Measurements from ENCODE around the gene SEMA4G. TPM values are rescaled to one million over a fixed set of nuclear protein-coding genes. Genes with fewer than 3 reads are reported as not detected.

Gene SEMA4G
- total RNA-seq, 1 donor from 2014 or later, result 7.9 TPM

DNA sequence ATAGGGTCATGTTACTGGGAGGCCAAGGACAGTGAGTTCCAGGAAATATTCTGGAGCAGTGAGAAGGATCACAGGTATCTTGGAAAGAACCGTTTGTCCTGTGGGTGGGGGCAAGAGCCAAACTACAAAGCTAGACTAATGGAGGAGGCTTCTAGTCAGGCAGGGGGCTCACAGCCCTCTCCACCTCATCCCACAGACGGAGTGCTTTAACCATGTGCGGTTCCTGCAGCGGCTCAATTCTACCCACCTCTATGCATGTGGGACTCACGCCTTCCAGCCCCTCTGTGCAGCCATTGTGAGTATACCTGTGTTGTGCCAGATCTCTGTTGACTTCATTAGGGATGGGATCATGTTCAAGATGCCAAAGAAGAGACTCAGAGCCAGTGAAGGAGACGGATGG, 8.1 kb downstream of the SEMA4G start:
- H3K4me3 ChIP-seq (ENCODE audit: low read depth, low read length), result no peak overlapping the region
- no peak for DNase-seq (ENCODE audit: low read depth)
- TF ChIP-seq, protein P1, sequence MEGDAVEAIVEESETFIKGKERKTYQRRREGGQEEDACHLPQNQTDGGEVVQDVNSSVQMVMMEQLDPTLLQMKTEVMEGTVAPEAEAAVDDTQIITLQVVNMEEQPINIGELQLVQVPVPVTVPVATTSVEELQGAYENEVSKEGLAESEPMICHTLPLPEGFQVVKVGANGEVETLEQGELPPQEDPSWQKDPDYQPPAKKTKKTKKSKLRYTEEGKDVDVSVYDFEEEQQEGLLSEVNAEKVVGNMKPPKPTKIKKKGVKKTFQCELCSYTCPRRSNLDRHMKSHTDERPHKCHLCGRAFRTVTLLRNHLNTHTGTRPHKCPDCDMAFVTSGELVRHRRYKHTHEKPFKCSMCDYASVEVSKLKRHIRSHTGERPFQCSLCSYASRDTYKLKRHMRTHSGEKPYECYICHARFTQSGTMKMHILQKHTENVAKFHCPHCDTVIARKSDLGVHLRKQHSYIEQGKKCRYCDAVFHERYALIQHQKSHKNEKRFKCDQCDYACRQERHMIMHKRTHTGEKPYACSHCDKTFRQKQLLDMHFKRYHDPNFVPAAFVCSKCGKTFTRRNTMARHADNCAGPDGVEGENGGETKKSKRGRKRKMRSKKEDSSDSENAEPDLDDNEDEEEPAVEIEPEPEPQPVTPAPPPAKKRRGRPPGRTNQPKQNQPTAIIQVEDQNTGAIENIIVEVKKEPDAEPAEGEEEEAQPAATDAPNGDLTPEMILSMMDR (conservative IDR thresholded peaks at IDR 0.05; ENCODE audit: low read depth, low read length), result no peak

DNA sequence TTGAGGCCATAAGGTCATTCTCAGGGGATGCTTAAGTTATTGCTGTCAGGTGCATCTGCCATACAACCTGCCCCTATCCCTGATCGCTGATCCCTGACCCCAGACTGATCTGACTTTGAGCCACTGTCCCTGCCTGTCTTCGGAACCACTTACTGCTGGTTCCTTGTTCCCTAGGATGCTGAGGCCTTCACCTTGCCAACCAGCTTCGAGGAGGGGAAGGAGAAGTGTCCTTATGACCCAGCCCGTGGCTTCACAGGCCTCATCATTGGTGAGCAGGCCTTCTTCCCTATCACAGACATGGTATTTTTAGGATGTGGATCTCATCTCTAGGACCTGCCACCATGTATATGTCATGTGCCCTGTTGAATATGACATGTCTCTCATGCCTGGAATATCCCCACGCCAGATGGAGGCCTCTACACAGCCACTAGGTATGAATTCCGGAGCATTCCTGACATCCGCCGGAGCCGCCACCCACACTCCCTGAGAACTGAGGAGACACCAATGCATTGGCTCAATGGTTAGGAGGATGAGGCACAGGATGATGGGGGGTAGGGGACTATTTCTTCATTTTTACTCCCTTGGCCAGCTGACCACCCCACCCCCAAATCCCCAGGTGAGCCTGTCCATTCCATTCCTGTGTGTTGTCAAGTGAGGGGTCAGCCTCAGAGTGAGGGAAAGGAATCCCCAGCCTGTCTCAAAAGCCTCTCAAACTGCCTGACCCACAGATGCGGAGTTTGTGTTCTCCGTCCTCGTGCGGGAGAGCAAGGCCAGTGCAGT, 9.0 kb downstream of the SEMA4G start:
- TF ChIP-seq, protein P1 (conservative IDR thresholded peaks at IDR 0.05; ENCODE audit: low read depth, low read length), result no peak
- DNase-seq (ENCODE audit: low read depth), result no peak
- H3K4me3 ChIP-seq (ENCODE audit: low read depth, low read length), result no peak overlapping the region

DNA sequence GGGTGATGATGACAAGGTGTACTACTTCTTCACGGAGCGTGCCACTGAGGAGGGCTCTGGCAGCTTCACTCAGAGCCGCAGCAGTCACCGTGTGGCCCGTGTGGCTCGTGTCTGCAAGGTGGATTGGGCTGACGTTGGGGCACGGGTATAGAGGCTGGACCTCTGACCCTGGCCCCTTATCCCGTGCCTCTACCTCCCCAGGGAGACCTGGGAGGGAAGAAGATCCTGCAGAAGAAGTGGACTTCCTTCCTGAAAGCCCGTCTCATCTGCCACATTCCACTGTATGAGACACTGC, 9.5 kb downstream of the SEMA4G start:
- TF ChIP-seq, protein P1 (conservative IDR thresholded peaks at IDR 0.05; ENCODE audit: low read depth, low read length), result no peak
- no peak overlapping the region for H3K4me3 ChIP-seq (ENCODE audit: low read depth, low read length)
- no peak for DNase-seq (ENCODE audit: low read depth)

DNA sequence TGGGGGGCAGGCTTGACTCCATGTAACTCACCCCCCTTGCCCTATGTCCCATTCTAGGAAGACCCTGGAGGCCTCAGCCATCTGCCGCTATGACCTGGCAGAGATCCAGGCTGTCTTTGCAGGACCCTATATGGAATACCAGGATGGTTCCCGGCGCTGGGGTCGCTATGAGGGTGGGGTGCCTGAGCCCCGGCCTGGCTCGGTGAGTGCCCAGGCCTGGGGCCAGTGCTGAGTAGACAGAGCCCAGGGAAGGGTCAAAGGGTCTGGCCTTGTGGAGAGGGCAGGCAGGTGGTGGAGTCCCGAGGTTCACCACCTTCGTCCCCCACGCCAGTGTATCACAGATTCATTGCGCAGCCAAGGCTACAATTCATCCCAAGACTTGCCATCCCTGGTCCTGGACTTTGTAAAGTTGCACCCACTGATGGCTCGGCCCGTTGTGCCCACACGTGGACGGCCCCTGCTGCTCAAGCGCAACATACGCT, 10.5 kb downstream of the SEMA4G start:
- no peak for DNase-seq (ENCODE audit: low read depth)
- H3K4me3 ChIP-seq (ENCODE audit: low read depth, low read length), result no peak overlapping the region
- TF ChIP-seq, protein P1 (conservative IDR thresholded peaks at IDR 0.05; ENCODE audit: low read depth, low read length), result no peak

DNA sequence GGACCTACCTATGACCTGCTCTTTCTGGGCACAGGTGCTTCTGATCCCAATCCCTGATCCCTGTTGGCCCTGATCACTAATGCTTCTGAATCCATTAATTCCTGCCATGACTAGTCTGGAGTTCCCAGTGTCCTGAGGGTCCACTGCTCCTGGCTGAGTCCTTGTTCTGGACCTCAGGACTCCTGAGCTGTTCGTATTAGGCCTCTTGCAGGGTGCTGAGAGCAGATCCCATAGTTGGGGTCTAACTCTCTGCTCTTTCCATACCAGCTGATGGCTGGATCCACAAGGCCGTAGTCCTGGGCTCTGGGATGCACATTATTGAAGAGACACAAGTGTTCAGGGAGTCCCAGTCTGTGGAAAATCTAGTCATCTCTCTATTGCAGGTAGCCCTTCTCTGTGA, 11.0 kb downstream of the SEMA4G start:
- TF ChIP-seq, protein P1 (conservative IDR thresholded peaks at IDR 0.05; ENCODE audit: low read depth, low read length), result no peak
- no peak for DNase-seq (ENCODE audit: low read depth)
- no peak overlapping the region for H3K4me3 ChIP-seq (ENCODE audit: low read depth, low read length)

DNA sequence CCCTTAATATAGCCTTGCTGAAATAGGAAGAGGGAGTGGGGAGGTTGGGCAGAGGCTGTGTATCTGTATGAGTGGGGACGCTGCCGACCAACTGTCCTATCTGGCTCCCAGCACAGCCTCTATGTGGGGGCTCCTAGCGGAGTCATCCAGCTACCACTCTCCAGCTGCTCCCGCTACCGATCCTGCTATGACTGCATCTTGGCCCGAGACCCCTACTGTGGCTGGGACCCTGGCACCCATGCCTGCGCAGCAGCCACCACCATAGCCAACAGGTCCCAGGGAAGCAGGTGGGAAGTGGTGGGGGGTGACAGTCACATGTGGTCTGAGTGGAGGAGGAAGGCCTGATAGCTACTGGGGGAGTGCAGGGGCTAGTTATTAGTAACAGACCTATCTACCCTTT, 11.4 kb downstream of the SEMA4G start:
- TF ChIP-seq, protein P1 (conservative IDR thresholded peaks at IDR 0.05; ENCODE audit: low read depth, low read length), result no peak
- DNase-seq (ENCODE audit: low read depth), result no peak
- no peak overlapping the region for H3K4me3 ChIP-seq (ENCODE audit: low read depth, low read length)

DNA sequence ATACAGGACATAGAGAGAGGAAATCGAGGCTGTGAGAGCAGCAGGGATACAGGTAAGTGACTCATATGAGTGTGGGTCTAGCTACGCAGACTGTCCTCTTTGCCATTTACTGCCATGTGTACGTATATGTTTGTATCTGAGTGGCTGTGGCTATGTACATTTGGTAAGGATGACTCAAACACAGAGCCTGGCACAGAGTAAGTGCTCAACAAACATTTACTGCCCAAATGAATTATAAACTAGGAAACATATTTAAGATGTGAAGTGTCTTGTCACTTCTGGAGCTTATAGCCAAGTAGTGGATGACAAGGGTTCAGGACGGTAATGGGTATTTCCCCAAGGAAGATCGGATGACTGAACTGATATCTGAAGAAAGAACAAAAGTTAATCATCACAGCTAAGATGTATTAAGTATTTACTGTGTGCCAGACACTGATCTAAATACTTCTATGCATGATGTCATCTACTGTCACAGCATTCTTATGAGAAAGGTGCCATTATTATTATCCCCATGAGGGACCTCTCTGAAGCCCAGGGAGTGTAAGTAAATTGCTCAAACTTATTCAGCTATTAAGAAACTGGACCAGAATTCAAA, 12.0 kb downstream of the SEMA4G start:
- H3K4me3 ChIP-seq (ENCODE audit: low read depth, low read length), result no peak overlapping the region
- TF ChIP-seq, protein P1 (conservative IDR thresholded peaks at IDR 0.05; ENCODE audit: low read depth, low read length), result no peak
- DNase-seq (ENCODE audit: low read depth), result no peak
